CD14-positive monocyte (primary cell): Measurements from ENCODE around the gene AURKAIP1. TPM values are rescaled to one million over a fixed set of nuclear protein-coding genes. Genes with fewer than 3 reads are reported as not detected.

Experiments
- DNase-seq, 3 donors: peaks; one replicate each; pipeline ENCODE4 v3.0.0-alpha.2; 2011 to 2022
- H2AFZ ChIP-seq: 2 replicates; pipeline ENCODE4 v1.6.0; 2012; ENCODE audit warnings: mild to moderate bottlenecking, low read depth, low read length, inconsistent platforms; ENCODE audit not compliant: insufficient read depth, poor library complexity, severe bottlenecking
- H3K27ac ChIP-seq, 2 donors: 1 replicate in 1 of 2; 2 replicates in 1 of 2; pipeline ENCODE4 v1.5.1; 2012 to 2013; ENCODE audit warnings: low read length in 2 of 2, control low read depth in 1 of 2, inconsistent platforms in 1 of 2, low read depth in 1 of 2, mild to moderate bottlenecking in 1 of 2
- H3K27me3 ChIP-seq, 2 donors: one replicate each; pipeline versions ENCODE4 v1.6.0 to v1.6.1; 2011 to 2013; ENCODE audit warnings: low read length in 2 of 2; ENCODE audit not compliant: control insufficient read depth in 2 of 2, insufficient read depth in 2 of 2
- H3K36me3 ChIP-seq, 2 donors: replicated peaks in 1 of 2; 1 replicate in 1 of 2; 2 replicates in 1 of 2; pipeline versions ENCODE4 v1.5.1 to v1.6.1; 2012 to 2013; ENCODE audit warnings: low read length in 2 of 2, control low read depth in 1 of 2, inconsistent platforms in 1 of 2, mild to moderate bottlenecking in 1 of 2; ENCODE audit not compliant: insufficient read depth in 2 of 2, control insufficient read depth in 1 of 2
- H3K4me1 ChIP-seq, 2 donors: 1 replicate in 1 of 2; 2 replicates in 1 of 2; pipeline versions ENCODE4 v1.5.1 to v1.6.1; 2012 to 2013; ENCODE audit warnings: low read length in 2 of 2, control low read depth in 1 of 2, inconsistent platforms in 1 of 2, mild to moderate bottlenecking in 1 of 2, moderate library complexity in 1 of 2; ENCODE audit not compliant: insufficient read depth in 2 of 2, control insufficient read depth in 1 of 2
- H3K4me2 ChIP-seq: replicated peaks from 2 replicates; pipeline ENCODE3; 2012; ENCODE audit warnings: low read length, moderate library complexity, mild to moderate bottlenecking; ENCODE audit not compliant: poor library complexity, severe bottlenecking; ENCODE audit errors: extremely low read depth
- H3K4me3 ChIP-seq, 3 experiments: fragments of 200-600 bp in 1 of 3; sonication (generic) in 1 of 3; replicated peaks in 1 of 3; 1 replicate in 2 of 3; 2 replicates in 1 of 3; pipeline ENCODE4 v1.5.1; 2011 to 2013; ENCODE audit warnings: low read length in 3 of 3, mild to moderate bottlenecking in 3 of 3, control low read depth in 2 of 3, low read depth in 2 of 3, inconsistent platforms in 1 of 3, moderate library complexity in 1 of 3
- H3K79me2 ChIP-seq: 2 replicates; pipeline ENCODE4 v1.6.0; 2012; ENCODE audit warnings: mild to moderate bottlenecking, control low read depth, inconsistent platforms, low read length, moderate library complexity; ENCODE audit not compliant: insufficient read depth
- H3K9ac ChIP-seq: 2 replicates; pipeline ENCODE4 v1.6.0; 2017; ENCODE audit warnings: low read length, mild to moderate bottlenecking; ENCODE audit not compliant: insufficient read depth, poor library complexity, severe bottlenecking
- H3K9me3 ChIP-seq, 2 donors: replicated peaks in 1 of 2; 1 replicate in 1 of 2; 2 replicates in 1 of 2; pipeline versions ENCODE4 v1.5.1 to v1.6.1; 2012 to 2013; ENCODE audit warnings: low read length in 2 of 2, control low read depth in 1 of 2; ENCODE audit not compliant: control insufficient read depth in 1 of 2, insufficient read depth in 1 of 2
- H4K20me1 ChIP-seq: 2 replicates; pipeline ENCODE4 v1.6.0; 2012; ENCODE audit warnings: mild to moderate bottlenecking, low read length, control low read depth, moderate library complexity; ENCODE audit not compliant: insufficient read depth
- H3K27ac Mint-ChIP-seq, 7 donors: one replicate each; pipeline ENCODE4 v1.8.0; 2020; ENCODE audit warnings: mild to moderate bottlenecking in 7 of 7, mixed read lengths in 7 of 7, moderate library complexity in 6 of 7, inconsistent platforms in 2 of 7
- H3K27me3 Mint-ChIP-seq, 3 donors: one replicate each; pipeline ENCODE4 v1.8.0; 2021 to 2022; ENCODE audit warnings: low read depth in 3 of 3, mild to moderate bottlenecking in 3 of 3, mixed read lengths in 3 of 3, moderate library complexity in 3 of 3, inconsistent platforms in 1 of 3
- H3K36me3 Mint-ChIP-seq, 2 donors: one replicate each; pipeline ENCODE4 v1.8.0; 2020; ENCODE audit warnings: mixed read lengths in 2 of 2, inconsistent platforms in 1 of 2, mild to moderate bottlenecking in 1 of 2
- H3K4me1 Mint-ChIP-seq: one replicate; pipeline ENCODE4 v1.8.0; 2020; ENCODE audit warnings: mild to moderate bottlenecking, mixed read lengths
- H3K4me3 Mint-ChIP-seq, 2 donors: one replicate each; pipeline ENCODE4 v1.8.0; 2020; ENCODE audit warnings: mild to moderate bottlenecking in 2 of 2, mixed read lengths in 2 of 2, moderate library complexity in 1 of 2
- H3K9me3 Mint-ChIP-seq, 7 donors: one replicate each; pipeline ENCODE4 v1.8.0; 2020 to 2022; ENCODE audit warnings: mixed read lengths in 7 of 7, mild to moderate bottlenecking in 6 of 7, moderate library complexity in 6 of 7, inconsistent platforms in 2 of 7
- CTCF ChIP-seq: fragments of 200-600 bp; IDR thresholded peaks from one replicate; pipeline ENCODE4 v1.8.0; 2022; ENCODE audit warnings: antibody characterized with exemption, mild to moderate bottlenecking
- WGBS: methylation state at CpG from one replicate; pipeline ENCODE4 v1.1.5; 2013; ENCODE audit warnings: missing lambda C conversion rate; ENCODE audit not compliant: insufficient coverage; 5-methylcytosine and 5-hydroxymethylcytosine counted together
- intact Hi-C, 2 donors: fragments of 100-400 bp; cut with micrococcal nuclease; formaldehyde crosslinking; loops; one replicate each; pipeline versions ENCODE4 v1.15.0 to v1.15.1; 2023
- polyA plus RNA-seq, 3 donors: library from polyadenylated mRNA; depleted of rRNA in 1 of 3; unstranded in 2 of 3; stranded (reverse) in 1 of 3; fragments of 300-500 nt in 2 of 3; fragments of >200 nt in 1 of 3; fragmentation: Illumina TruSeq in 2 of 3; gene quantifications; 1 replicate in 2 of 3; 2 replicates in 1 of 3; pipeline ENCODE4 v1.2.3, GENCODE V29; 2012 to 2021

AURKAIP1 gene
- polyA plus RNA-seq, 3 donors = 59.1 to 160 (median 134) TPM

- Histone ChIP-seq H3K4me2 (no peak overlapping the region), H3K27me3 (no peaks in the 10 kb centered on the region), H3K36me3 (peaks cover 9 to 29% of the 10 kb centered on the region in 2 donors), H3K4me1 (no peaks in the 10 kb centered on the region), H3K27ac (no peak overlapping the region), H3K4me3 (no peak overlapping the region), H4K20me1 (peaks cover 4% of the 10 kb centered on the region), H3K9ac (no peak overlapping the region), H3K79me2 (no peaks in the 10 kb centered on the region), H3K9me3 (no peaks in the 10 kb centered on the region), H2AFZ (no peak overlapping the region)
- no peak for DNase-seq
- H3K4me1 Mint-ChIP-seq = no peaks in the 10 kb centered on the region
- H3K27me3 Mint-ChIP-seq = peaks cover 0 to 6% (median 0%) of the 10 kb centered on the region in 3 donors
- H3K9me3 Mint-ChIP-seq = peaks cover 0 to 1% (median 0%) of the 10 kb centered on the region in 7 donors
- H3K4me3 Mint-ChIP-seq = no peak overlapping the region
- WGBS = 95% methylated on average over 31 of the region's 32 CpGs
- intact Hi-C loops = no loop called here
- TF ChIP-seq CTCF = no peak
- peaks cover 21 to 44% of the 10 kb centered on the region in 2 donors for H3K36me3 Mint-ChIP-seq
- H3K27ac Mint-ChIP-seq = peak overlapping the region in 1 of 7 donors; percentile 80
Observed at GRCh38 chr1:1336931-1337792, 37.8 kb downstream of the AURKAIP1 start.

- no peak overlapping the region for H3K4me3 Mint-ChIP-seq
- TF ChIP-seq CTCF = no peak
- H3K4me1 Mint-ChIP-seq = no peaks in the 10 kb centered on the region
- no peak overlapping the region for H2AFZ ChIP-seq
- 96% methylated on average over 23 of the region's 26 CpGs for WGBS
- peaks cover 0 to 1% (median 0%) of the 10 kb centered on the region in 7 donors for H3K9me3 Mint-ChIP-seq
- no peaks in the 10 kb centered on the region for H3K27me3 ChIP-seq
- DNase-seq = no peak
- no peak overlapping the region for H3K27ac Mint-ChIP-seq
- peaks cover 9 to 26% of the 10 kb centered on the region in 2 donors for H3K36me3 ChIP-seq
- no peaks in the 10 kb centered on the region for H3K79me2 ChIP-seq
- H3K4me3 ChIP-seq = no peak overlapping the region
- H3K36me3 Mint-ChIP-seq = peaks cover 21 to 40% of the 10 kb centered on the region in 2 donors
- no peak overlapping the region for H3K4me2 ChIP-seq
- intact Hi-C loops = no loop called here
- H3K27me3 Mint-ChIP-seq = peaks cover 0 to 6% (median 0%) of the 10 kb centered on the region in 3 donors
- H3K27ac ChIP-seq = no peak overlapping the region
- no peaks in the 10 kb centered on the region for H4K20me1 ChIP-seq
- H3K9me3 ChIP-seq = no peaks in the 10 kb centered on the region
- no peak overlapping the region for H3K9ac ChIP-seq
- H3K4me1 ChIP-seq = no peaks in the 10 kb centered on the region
Observed at GRCh38 chr1:1336446-1336845, 38.6 kb downstream of the AURKAIP1 start.
